Left ventricle myocardium inferior (tissue), 1 donor: ENCODE data around the gene HSPD1. TPM values are rescaled to one million over a fixed set of nuclear protein-coding genes. Genes with fewer than 3 reads are reported as not detected.

Experiments
- DNase-seq: peaks from one replicate; pipeline ENCODE4 v3.0.0-alpha.2; 2020
- H3K27ac ChIP-seq: fragments of 200-600 bp; replicated peaks from 2 replicates; pipeline ENCODE4 v1.8.0; 2021
- H3K27me3 ChIP-seq: fragments of 200-600 bp; 2 replicates; pipeline ENCODE4 v1.8.0; 2021; ENCODE audit warnings: low read depth
- H3K36me3 ChIP-seq: fragments of 200-600 bp; 2 replicates; pipeline ENCODE4 v1.8.0; 2021
- H3K4me1 ChIP-seq: fragments of 200-600 bp; 2 replicates; pipeline ENCODE4 v1.8.0; 2021
- H3K4me3 ChIP-seq: fragments of 200-600 bp; 2 replicates; pipeline ENCODE4 v1.8.0; 2021; ENCODE audit warnings: mild to moderate bottlenecking, moderate library complexity
- H3K9me3 ChIP-seq: fragments of 200-600 bp; replicated peaks from 2 replicates; pipeline ENCODE4 v1.8.0; 2021
- intact Hi-C: fragments of 100-400 bp; cut with micrococcal nuclease; formaldehyde crosslinking; loops from one replicate; pipeline ENCODE4 v1.11.0; 2022
- total RNA-seq: library from RNA; stranded (reverse); fragmentation: NEBNext Ultra II Directional; extraction: Animal tissue kit (Norgen Biotek cat#: 25700); gene quantifications from one replicate; pipeline ENCODE4 v1.2.1, GENCODE V29; 2021
- TF ChIP-seq, protein P1 (sequence below): fragments of 200-600 bp; IDR thresholded peaks from 2 replicates; pipeline ENCODE4 v1.8.0; 2021; ENCODE audit warnings: antibody characterized with exemption, mild to moderate bottlenecking, borderline replicate concordance
- donor health status: DM: no; HTN: yes; CAD: no; lungs with severe emphysema.

The HSPD1 gene
- total RNA-seq, 1 donor from 2014 or later = 143 TPM

- Histone ChIP-seq H3K27ac (peak overlapping the region; percentile 92), H3K27me3 (no peaks in the 10 kb centered on the region), H3K9me3 (no peaks in the 10 kb centered on the region), H3K36me3 (peaks cover 45% of the 10 kb centered on the region), H3K4me1 (peaks cover 52% of the 10 kb centered on the region), H3K4me3 (peak overlapping the region; percentile 91)
- no peak for DNase-seq
- TF ChIP-seq, protein P1, sequence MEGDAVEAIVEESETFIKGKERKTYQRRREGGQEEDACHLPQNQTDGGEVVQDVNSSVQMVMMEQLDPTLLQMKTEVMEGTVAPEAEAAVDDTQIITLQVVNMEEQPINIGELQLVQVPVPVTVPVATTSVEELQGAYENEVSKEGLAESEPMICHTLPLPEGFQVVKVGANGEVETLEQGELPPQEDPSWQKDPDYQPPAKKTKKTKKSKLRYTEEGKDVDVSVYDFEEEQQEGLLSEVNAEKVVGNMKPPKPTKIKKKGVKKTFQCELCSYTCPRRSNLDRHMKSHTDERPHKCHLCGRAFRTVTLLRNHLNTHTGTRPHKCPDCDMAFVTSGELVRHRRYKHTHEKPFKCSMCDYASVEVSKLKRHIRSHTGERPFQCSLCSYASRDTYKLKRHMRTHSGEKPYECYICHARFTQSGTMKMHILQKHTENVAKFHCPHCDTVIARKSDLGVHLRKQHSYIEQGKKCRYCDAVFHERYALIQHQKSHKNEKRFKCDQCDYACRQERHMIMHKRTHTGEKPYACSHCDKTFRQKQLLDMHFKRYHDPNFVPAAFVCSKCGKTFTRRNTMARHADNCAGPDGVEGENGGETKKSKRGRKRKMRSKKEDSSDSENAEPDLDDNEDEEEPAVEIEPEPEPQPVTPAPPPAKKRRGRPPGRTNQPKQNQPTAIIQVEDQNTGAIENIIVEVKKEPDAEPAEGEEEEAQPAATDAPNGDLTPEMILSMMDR = no peak
- intact Hi-C loops = no loop called here
These were observed 2.6 kb upstream of the HSPD1 start for GRCh38 chr2:197502201-197502600.

DNA sequence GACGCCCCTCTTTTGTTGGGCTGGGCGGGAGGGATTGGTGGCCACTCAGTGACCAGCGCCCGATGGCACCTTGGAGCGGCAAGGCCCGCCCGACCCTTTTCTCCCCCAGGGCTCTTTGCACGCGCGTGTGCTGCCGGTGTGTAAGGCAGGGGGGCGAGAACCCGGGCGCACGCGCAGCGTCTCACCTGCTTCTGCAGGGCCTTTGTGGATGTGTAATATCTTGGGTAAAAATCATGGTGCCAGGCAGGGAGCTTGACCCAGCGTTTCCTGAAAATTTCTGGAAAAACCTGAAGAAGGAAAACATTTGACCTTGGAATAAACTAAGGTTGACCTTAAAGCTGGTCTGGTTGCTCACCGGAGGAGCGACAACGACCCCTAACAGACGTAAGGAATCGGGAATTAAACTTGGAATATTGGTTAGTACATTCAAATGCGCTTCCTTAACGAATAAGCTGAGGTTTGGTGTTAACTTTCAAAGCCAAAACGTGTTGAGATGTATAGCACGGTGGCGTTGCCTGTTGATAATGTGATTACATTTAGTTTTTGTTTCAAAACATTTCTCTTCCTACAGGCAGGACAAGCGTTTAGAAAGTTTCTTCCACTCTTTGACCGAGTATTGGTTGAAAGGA is 977 bp upstream of the HSPD1 start:
- peak overlapping the region; percentile 92 for H3K27ac ChIP-seq
- DNase-seq = no peak
- H3K9me3 ChIP-seq = no peaks in the 10 kb centered on the region
- TF ChIP-seq, protein P1 = no peak
- peaks cover 68% of the 10 kb centered on the region for H3K4me1 ChIP-seq
- no peaks in the 10 kb centered on the region for H3K27me3 ChIP-seq
- intact Hi-C loops = no loop called here
- peak overlapping the region; percentile 91 for H3K4me3 ChIP-seq
- H3K36me3 ChIP-seq = peaks cover 61% of the 10 kb centered on the region

GRCh38 chr2:197498937-197499593 is 575 bp downstream of the HSPD1 start:
- DNase-seq = peak; percentile 46
- Histone ChIP-seq H3K27me3 (no peaks in the 10 kb centered on the region), H3K36me3 (peaks cover 63% of the 10 kb centered on the region), H3K9me3 (no peaks in the 10 kb centered on the region), H3K4me1 (peaks cover 76% of the 10 kb centered on the region), H3K4me3 (peak overlapping the region; percentile 91), H3K27ac (peak overlapping the region; percentile 92)
- intact Hi-C loops = loop anchor here (10.0 kb wide), 1 partner anchor 94 kb away; no protein-coding TSS in a partner anchor
- TF ChIP-seq, protein P1 = no peak

GRCh38 chr2:197498235-197498936 is 1.3 kb downstream of the HSPD1 start:
- H3K4me1 ChIP-seq = peaks cover 76% of the 10 kb centered on the region
- intact Hi-C loops = loop anchor here (10.0 kb wide), 1 partner anchor 94 kb away; no protein-coding TSS in a partner anchor

GRCh38 chr2:197497326-197497725 is 2.3 kb downstream of the HSPD1 start:
- no peak overlapping the region for H3K27ac ChIP-seq
- peak overlapping the region; percentile 91 for H3K4me3 ChIP-seq
- DNase-seq = no peak
- H3K4me1 ChIP-seq = peaks cover 69% of the 10 kb centered on the region
- no peaks in the 10 kb centered on the region for H3K9me3 ChIP-seq
- peaks cover 63% of the 10 kb centered on the region for H3K36me3 ChIP-seq
- intact Hi-C loops = loop anchor here (10.0 kb wide), 1 partner anchor 93 kb away; no protein-coding TSS in a partner anchor
- TF ChIP-seq, protein P1 = no peak
- H3K27me3 ChIP-seq = no peaks in the 10 kb centered on the region

More at GRCh38 chr2:197498235-197498936, 1.3 kb downstream of the HSPD1 start:
- no peak for DNase-seq
- H3K27me3 ChIP-seq = no peaks in the 10 kb centered on the region
- TF ChIP-seq, protein P1 = no peak
- H3K9me3 ChIP-seq = no peaks in the 10 kb centered on the region
- H3K27ac ChIP-seq = peak overlapping the region; percentile 92
- H3K36me3 ChIP-seq = peaks cover 63% of the 10 kb centered on the region
- peak overlapping the region; percentile 91 for H3K4me3 ChIP-seq
